ENCODE data around the gene OR1E2.
"Not testable (repeated sequence)": the region's sequence is repeated elsewhere in the genome, so short reads cannot be mapped to it uniquely, and the experiment has no call there.

OR1E2 gene, protein sequence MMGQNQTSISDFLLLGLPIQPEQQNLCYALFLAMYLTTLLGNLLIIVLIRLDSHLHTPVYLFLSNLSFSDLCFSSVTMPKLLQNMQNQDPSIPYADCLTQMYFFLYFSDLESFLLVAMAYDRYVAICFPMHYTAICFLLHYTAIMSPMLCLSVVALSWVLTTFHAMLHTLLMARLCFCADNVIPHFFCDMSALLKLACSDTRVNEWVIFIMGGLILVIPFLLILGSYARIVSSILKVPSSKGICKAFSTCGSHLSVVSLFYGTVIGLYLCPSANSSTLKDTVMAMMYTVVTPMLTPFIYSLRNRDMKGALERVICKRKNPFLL

DNA sequence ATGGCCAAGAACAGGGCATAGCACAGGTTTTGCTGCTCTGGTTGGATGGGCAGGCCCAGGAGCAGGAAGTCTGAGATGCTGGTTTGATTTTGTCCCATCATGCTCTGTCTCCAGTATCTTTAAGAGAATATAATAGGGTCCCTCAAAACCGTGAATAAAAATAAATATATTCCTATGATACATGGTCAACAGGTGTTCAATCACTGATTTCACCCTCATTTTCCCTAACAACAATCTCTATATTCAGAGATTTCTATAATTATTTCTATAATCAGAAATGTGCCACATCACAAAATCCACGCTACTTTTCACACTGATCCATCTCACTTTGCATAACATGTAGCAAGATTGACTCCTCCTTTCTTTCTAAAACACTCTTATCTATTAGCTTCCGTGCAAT is at the start of gene OR1E2:
TSS of gene OR1E2 (minus strand) at position 101 of the 400 bp plus-strand sequence. CDS start at position 101, 0 bp downstream.
- DNase-seq (ENCODE audit: low read depth in 3 of 3): no peak

DNA sequence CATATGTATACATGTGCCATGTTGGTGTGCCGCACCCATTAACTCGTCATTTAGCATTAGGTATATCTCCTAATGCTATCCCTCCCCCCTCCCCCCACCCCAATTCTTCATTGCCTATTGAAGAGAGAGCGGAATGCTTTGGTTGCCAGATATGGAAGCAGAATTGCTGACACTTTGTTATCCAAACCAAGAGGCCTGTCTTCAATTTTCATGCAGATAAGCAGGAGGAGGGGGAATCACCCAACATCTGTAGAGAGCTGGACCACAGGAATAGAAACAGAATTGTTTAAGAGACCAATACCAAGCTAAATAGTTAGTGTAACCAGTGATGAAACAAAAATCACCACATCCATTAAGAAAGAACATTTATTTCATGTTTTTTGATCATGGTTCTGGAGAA is 49.2 kb upstream of the OR1E2 start:
- DNase-seq (ENCODE audit: low read depth in 3 of 3): no peak

DNA sequence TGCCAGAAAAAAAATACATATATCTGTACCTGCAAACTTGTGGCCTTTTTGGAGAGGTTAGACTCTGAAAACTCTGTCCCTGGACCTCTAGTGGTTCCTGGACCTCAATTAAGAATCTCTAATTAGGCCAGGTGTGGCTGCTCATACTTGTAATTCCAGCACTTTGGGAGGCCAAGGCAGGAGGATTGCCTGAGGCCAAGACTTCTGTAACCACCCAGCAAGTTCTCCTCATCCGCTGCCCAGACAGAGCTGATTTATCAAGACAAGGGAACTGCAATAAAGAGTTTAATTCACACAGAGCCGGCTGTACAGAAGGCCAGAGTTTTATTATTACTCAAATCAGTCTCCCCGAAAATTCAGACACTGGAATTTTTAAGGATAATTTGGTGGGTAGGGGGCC is 46.3 kb upstream of the OR1E2 start:
- DNase-seq (ENCODE audit: low read depth in 3 of 3): no peak

DNA sequence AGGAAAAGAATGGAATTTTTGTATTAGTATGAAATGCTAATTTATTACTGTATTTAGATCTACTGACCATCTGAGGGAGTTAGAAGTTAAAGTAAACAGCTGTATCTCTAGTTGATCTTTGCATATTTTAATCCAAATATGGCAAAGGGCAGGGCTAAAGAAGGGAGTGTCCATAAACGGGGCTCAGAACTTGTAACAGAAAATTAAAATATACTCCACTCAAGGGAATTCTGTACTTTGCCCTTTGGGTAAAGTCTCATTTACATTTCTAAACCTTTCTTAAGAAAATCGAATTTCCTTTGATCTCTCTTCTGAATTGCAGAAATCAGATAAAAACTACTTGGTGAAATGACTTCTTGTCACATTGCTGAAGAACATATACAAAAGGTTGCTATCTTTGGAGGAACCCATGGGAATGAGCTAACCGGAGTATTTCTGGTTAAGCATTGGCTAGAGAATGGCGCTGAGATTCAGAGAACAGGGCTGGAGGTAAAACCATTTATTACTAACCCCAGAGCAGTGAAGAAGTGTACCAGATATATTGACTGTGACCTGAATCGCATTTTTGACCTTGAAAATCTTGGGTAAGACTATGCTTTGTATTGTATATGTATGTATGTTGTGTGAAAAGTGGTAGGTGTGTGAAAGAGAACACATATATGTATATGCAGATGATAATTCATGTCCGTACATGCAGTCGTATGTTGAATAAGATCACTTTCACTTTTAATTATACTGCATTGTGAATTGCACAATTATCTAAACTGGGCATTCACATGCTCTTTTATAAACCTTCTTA is 42.4 kb upstream of the OR1E2 start, which contains the start of gene ASPA:
TSS of gene ASPA (plus strand) at position 186 of the 799 bp plus-strand sequence. CDS start at position 349, 163 bp downstream.
- DNase-seq (ENCODE audit: low read depth in 3 of 3): no peak

DNA sequence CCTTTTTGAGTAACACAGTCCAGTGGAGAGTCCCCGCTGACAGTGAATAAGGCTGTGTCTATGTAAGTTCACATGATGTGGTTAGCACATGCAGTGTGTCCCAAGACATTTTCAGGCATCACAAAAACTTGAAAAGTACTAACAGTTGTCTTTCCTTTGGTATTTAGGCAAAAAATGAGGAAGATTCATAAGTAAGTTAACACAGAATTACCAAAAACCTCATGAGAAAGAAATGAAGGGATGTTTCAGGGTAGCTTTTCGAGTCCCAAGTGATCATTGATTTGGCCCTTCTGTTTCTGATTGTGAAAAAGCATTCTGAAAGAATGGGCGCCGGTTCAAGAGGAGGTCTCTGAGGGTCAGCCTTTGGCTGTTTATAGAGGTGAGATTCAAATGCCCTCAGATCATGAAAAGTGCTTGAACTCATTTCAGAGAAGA is 41.6 kb upstream of the OR1E2 start:
- no peak for DNase-seq (ENCODE audit: low read depth in 3 of 3)

DNA sequence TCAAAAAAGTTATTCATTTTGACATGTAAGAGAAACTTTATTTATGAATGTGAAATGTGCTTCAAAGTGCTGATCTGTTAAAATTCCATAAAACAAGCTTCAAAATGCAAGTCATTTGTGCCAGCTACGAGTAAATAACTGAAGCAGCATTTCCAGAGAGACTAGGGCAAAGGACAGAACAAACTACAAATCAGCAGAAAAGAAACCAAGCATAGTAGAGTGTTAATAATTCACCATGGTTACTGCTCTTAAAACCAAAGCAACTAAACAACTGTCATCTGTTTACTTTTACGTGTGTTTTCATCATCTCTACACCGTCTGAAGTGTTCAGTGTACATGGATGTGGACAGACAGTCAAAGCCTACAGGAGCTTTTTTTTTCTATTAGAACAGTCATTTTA is 40.6 kb upstream of the OR1E2 start:
- DNase-seq (ENCODE audit: low read depth in 3 of 3): no peak

DNA sequence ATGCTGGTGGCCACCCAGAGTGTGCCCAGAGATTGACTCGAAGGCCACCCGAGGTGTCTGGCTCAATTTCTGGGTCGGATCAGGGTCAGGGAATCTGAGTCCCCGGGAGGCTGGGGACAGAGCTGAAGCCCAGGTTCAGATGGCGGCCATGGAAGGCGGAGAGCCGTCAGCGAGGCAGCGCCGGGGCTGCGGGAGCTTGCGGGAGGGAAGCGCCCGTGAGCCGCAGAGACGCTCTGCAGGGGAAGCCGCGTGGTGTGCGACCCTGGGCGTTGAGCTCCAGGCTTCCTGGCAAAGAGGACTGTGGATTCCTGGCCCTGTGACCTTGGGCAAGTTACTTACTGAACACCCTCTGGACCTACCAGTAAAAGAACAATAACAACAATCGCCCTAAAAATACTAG is 38.5 kb upstream of the OR1E2 start:
- DNase-seq (ENCODE audit: low read depth in 3 of 3): no peak

DNA sequence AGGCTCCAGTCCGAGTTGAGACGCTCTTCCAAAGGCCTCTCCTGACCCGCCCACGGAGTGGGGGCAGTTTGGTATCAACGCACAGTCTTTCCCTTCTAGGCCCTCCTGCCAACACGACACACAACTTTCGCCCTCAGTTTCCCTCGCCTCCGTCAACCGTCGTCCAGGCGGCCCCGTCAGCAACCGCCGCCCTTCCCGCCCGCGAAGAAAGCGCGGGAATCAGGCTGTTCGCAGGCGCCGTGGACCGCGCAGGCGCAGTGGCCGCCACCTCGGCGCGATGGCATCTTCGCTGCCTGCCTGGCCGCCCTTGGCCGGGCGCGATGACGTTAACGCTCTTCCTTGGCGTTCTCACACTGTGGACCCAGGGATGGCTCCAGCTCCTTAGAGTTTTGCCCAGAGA is 38.0 kb upstream of the OR1E2 start, which contains the start of gene SPATA22:
TSS of gene SPATA22 (minus strand) at position 221 of the 400 bp plus-strand sequence. CDS start 2,494 bp downstream, outside the sequence.
- no peak for DNase-seq (ENCODE audit: low read depth in 3 of 3)

DNA sequence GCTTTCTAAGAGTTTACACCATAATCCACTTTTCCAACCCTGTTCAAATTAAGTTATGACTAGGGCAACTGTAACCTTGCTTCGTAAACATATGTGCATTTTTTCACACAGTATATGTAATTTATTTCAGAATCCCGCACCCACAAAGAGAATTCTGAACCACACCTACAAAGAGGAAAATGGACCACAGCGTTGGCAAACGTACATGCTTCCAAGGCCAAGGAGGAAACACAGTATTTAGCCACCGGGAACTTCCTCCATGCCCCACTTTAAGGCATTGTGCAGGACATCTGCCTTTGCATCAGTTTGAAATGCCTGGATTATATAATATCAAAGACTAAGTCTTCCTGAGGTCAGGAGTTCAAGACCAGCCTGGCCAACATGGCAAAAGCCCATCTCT is 35.9 kb upstream of the OR1E2 start:
- no peak for DNase-seq (ENCODE audit: low read depth in 3 of 3)

DNA sequence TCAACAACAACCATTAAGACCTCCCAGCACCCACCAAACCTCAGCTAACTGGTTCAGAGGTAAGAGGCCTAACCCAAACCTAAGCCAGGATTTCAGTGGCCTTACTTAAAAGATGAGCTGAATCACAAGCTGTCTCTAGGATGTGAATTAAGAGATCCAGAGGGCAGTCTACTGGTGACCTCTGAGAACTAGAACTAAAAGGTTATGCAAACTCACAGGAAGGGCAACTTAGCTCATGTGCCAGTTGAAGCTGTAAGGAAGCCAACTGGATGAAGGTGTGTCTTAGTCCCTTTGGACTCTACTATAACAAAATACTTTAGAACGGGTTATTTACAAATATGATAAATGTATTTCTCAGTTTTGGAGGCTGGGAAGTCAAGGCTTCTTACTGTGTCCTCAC is 32.7 kb upstream of the OR1E2 start:
- not testable (repeated sequence) for DNase-seq (ENCODE audit: low read depth in 3 of 3)

DNA sequence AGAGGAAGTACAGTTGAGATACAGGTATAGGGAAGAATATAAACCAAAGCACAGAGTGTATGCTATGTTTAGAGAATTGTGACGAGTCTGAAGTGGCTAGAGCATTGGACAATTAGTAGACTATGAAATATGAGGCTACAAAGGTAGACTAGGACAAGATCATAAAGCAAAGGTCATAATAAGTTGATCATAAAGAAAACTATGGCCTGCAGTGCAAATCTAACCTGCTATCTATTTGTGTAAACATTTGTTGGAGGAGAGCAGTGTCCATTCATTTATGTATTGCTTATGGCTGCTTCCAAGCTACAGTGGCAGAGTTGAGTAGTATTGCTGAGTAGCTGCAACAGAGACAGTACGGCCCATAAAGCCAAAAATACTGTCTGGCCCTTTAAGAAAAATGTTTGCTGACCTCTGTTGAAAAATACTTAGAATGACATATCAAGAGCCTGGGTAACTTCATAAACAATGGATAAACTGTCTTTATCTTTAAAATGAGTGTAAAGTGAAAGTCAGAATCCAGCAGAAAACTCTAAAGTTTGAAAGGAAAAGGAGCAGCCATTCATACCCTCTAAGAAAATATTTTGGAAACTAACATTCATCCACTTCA is 14.5 kb upstream of the OR1E2 start:
- no peak for DNase-seq (ENCODE audit: low read depth in 3 of 3)

DNA sequence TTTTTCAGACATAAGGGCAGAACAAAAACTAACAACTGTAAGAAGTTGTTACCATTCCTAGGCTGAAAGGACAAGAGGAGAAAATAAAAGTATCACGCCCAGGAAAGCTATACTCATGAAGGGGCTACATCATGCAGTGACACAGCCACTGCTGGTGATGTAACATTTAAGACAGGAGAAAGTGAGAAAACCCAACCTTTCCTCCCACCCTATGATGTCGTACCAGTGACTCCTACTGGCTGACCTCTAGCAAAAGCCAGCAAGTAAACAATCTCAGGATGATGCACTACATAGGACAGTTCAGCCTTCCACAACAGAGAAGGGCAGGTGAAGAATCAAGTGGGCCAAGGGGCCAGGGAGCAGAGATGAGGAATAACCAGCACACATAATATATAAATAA is 14.0 kb upstream of the OR1E2 start:
- no peak for DNase-seq (ENCODE audit: low read depth in 3 of 3)

DNA sequence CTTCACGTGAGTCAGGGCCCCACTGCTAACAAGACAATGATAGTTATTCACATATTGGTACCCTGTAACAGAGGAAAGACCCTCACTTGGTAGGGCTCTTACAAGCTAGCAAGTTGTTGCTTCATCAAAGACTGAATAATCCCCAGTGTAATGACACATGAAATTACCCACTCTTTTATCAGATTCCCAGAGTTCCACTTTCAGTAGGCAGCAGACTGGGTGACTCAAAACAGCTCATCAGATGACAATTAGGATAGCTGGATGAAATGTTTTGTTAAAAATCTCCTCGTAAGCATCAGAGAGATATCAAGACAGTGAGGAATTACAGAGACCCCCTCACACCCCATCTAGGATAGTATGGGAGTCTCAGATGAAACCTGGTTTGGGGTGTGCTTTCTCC is 6.8 kb upstream of the OR1E2 start:
- no peak for DNase-seq (ENCODE audit: low read depth in 3 of 3)

DNA sequence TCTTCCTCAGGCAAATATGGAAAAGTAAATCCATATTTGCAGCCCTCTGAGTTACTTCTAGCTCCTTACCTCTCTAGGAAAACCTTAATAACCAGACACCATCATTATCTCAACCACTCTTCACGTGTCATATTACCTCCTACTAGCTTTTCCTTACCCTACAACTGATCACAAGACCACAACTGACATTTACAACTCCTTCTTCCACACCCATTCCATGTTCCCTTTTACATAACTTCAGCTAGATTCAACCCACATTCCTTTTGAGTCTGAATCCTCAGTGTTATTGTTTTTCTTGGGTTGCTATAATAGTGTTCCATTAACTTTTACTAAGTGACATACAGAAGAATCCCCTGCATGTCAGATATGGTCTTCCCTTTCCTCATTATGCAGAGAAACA is 4.7 kb upstream of the OR1E2 start:
- no peak for DNase-seq (ENCODE audit: low read depth in 3 of 3)

DNA sequence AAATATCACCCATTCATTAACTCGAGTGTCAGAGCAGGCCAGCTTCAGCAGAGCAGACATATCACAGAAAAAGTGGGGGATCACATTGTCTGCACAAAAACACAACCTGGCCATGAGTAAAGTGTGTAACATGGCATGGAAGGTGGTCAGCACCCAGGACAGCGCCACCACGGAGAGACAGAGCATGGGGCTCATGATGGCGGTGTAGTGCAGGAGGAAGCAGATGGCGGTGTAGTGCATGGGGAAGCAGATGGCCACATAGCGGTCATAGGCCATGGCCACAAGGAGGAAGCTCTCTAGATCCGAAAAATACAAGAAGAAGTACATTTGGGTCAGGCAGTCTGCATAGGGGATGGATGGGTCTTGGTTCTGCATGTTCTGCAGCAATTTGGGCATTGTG is 426 bp downstream of the OR1E2 start:
- DNase-seq (ENCODE audit: low read depth in 3 of 3): peak in 1 of 3 experiments; percentile 9

DNA sequence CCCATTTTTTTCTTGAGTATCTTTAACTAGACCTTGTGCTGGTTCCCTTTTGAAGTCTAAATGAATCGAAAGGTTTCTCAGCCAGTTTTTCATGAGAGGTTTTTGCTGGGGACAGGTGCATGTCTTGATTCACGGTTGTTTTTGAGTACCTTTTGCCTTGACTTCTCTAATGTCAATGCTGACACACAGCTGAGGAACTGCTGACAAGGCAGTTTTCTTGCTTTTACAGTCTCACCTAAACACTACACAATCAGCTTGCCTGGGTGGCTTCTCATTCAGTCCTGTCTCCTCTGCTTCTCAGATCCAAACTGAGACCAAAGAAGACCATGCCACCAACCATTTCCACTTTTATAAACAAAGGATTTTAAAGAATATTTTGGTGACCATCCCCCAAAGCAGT is 15.4 kb downstream of the OR1E2 start:
- DNase-seq (ENCODE audit: low read depth in 3 of 3): no peak

DNA sequence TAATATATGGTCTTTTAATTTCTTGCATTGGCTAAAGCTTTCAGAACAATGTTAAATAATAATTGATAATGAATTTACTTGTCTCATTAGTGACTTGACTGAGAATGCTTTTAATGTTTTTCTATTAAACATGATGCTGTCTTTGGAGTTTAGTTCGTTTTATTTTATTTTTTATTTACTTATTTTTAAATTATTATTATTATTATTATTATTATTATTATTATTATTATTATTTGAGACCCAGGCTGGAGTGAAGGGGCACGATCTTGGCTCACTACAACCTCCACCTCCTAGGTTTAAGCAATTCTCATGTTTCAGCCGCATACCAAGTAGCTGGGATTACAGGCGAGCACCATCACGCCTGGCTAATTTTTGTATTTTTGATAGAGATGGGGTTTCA is 18.0 kb downstream of the OR1E2 start:
- DNase-seq (ENCODE audit: low read depth in 3 of 3): no peak

DNA sequence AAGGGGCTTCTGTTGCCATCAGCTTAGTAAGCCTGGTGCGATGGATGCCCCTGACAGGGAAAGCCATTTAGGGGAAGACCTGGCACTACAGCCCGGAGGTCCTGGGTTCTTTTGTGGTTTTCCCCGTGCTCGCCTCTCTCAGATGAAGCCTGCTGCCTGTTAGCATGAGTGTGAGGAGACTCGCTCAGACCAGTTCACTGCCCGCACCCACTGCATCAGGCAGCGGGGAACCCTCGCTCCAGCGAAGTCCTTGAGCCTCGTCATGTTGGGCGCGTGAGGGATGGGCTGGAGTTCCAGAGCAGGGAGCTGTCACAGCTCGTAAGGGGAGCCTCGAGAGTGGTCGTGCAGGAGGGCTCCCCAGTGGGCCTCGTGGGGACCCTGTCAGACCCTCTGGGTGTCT is 21.4 kb downstream of the OR1E2 start:
- DNase-seq (ENCODE audit: low read depth in 3 of 3): not testable (repeated sequence)

DNA sequence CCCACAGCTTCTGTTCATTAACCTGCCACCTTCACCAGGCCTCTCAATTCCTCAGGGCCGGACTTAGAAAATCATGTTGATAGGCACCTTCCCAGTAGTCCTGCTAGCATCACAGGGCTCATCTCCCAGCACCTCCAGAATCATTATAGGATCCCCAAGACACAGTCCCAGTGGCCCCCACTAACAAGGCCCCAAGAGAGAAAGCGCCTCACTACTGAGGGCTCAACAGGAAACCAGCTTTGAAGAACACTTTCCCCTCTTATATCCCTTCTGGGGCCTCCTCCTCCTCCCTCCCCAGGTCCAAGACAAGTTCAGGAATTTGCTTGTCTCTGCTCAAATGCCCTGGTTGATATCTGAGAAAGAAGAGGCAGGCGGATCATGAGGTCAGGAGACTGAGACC is 22.6 kb downstream of the OR1E2 start, which contains the start of gene OR3A3:
TSS of gene OR3A3 (plus strand) at position 301 of the 400 bp plus-strand sequence.
- DNase-seq (ENCODE audit: low read depth in 3 of 3): no peak

DNA sequence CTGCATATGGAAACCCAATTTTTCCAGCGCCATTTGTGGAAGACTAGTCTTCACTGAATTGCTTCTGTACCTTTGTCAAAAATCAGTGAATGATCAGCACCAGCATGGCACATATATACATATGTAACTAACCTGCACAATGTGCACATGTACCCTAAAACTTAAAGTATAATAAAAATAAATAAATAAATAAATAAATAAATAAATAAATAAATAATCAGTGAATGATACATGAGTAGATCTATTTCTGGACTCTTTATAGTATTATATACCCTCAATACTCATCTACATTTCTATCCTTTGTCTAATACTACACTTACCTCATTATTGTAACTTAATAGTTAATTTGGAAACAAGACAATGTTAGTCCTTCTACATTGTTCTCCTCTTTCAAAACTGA is 29.8 kb downstream of the OR1E2 start:
- not testable (repeated sequence) for DNase-seq (ENCODE audit: low read depth in 3 of 3)

DNA sequence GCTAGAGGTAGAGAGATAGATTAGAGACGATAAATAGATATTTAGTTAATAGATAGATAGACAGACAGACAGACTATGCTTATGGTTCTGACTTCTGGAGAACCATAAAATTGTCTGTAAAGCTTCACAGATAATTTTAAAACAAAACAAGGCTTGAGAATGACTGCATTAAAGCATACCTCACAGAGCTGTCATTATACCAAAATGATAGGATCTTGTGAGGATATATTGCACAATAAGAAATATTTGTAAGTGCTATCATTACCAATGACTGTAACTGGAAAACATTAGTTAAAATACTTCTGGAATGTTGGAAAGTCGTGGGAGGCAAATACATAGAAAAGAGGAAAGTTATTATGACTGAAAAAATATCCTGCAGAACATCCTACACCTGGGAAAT is 31.9 kb downstream of the OR1E2 start:
- DNase-seq (ENCODE audit: low read depth in 3 of 3): no peak

DNA sequence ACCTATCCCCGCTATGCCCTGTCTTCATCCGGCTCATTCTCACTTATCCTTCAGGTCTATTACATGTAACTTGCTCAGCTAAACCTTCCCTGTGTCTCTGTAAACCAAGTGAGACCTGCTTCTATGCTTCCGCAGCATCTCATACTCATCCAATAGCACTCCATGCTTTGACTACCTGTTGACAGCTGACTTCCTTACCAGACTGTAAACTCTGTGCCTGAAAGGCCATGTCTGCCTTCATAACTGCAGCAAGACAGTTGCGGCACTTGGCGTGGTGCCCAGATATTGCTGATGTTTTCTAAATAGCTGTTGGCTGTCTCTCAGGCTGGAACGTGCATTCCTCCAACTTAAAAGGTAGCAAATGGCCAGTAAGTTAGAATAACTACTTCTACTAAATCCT is 33.6 kb downstream of the OR1E2 start:
- no peak for DNase-seq (ENCODE audit: low read depth in 3 of 3)
